H1 (cell line): Measurements from ENCODE around the gene SEC22C. TPM values are rescaled to one million over a fixed set of nuclear protein-coding genes. Genes with fewer than 3 reads are reported as not detected.

Source experiments
- CTCF ChIA-PET: fragments of 300-600 bp; sonication (Branson Sonifier 250); formaldehyde crosslinking; loops from one replicate; lab custom pipeline; 2021; ENCODE audit not compliant: partially characterized antibody; lab: Charles Lee
- POLR2A ChIA-PET: fragments of 300-600 bp; sonication (Branson Sonifier 250); formaldehyde crosslinking; loops from one replicate; lab custom pipeline; 2021; ENCODE audit warnings: inconsistent platforms; ENCODE audit not compliant: partially characterized antibody; lab: Charles Lee
- DNase-seq, 2 experiments: peaks; one replicate each; pipeline versions ENCODE4 v3.0.0 to v3.0.0-alpha.2; 2010 to 2022; ENCODE audit warnings: low spot score in 2 of 2, low read depth in 1 of 2, mixed read lengths in 1 of 2
- FAIRE-seq: peaks from 2 replicates; lab custom pipeline; 2011; peaks lifted over from hg19 to GRCh38; lab: Jason Lieb, UNC
- H2AFZ ChIP-seq: 2 replicates; pipeline ENCODE4 v1.8.1; 2012; ENCODE audit warnings: low read length, inconsistent platforms
- H2AK5ac ChIP-seq: 2 replicates; pipeline ENCODE4 v1.6.1; 2013; ENCODE audit warnings: low read depth, low read length
- H2BK120ac ChIP-seq: replicated peaks from 2 replicates; pipeline ENCODE3; 2013; ENCODE audit warnings: low read depth, low read length, inconsistent platforms
- H2BK12ac ChIP-seq: 2 replicates; pipeline ENCODE4 v1.6.1; 2013; ENCODE audit warnings: low read depth, low read length
- H2BK15ac ChIP-seq: 2 replicates; pipeline ENCODE4 v1.6.1; 2013; ENCODE audit warnings: low read length
- H2BK20ac ChIP-seq: 2 replicates; pipeline ENCODE4 v1.6.1; 2013; ENCODE audit warnings: low read length
- H2BK5ac ChIP-seq: 2 replicates; pipeline ENCODE4 v1.6.1; 2013; ENCODE audit warnings: low read depth, low read length
- H3K14ac ChIP-seq: 2 replicates; pipeline ENCODE4 v1.6.1; 2013; ENCODE audit warnings: inconsistent platforms; ENCODE audit not compliant: insufficient read length
- H3K18ac ChIP-seq: 2 replicates; pipeline ENCODE4 v1.6.1; 2013; ENCODE audit warnings: low read length; ENCODE audit errors: extremely low read depth
- H3K23ac ChIP-seq: 2 replicates; pipeline ENCODE4 v1.6.1; 2013; ENCODE audit warnings: inconsistent platforms; ENCODE audit not compliant: insufficient read length
- H3K23me2 ChIP-seq: 2 replicates; pipeline ENCODE4 v1.6.1; 2013; ENCODE audit warnings: low read depth, low read length
- H3K27ac ChIP-seq: 2 replicates; pipeline ENCODE4 v1.6.1; 2011; ENCODE audit warnings: low read depth, low read length, inconsistent platforms
- H3K27me3 ChIP-seq, 4 experiments: replicated peaks in 1 of 4; 1 replicate in 1 of 4; 2 replicates in 3 of 4; pipeline versions ENCODE4 v1.6.1 to v1.8.1; 2011 to 2013; ENCODE audit warnings: low read length in 3 of 4, mild to moderate bottlenecking in 3 of 4, inconsistent platforms in 2 of 4, mixed read lengths in 2 of 4, moderate library complexity in 1 of 4; ENCODE audit not compliant: control insufficient read depth in 3 of 4, insufficient read depth in 3 of 4; ENCODE audit errors: extremely low read depth in 1 of 4
- H3K36me3 ChIP-seq, 4 experiments: 2 replicates each; pipeline versions ENCODE4 v1.6.1 to v1.8.1; 2011 to 2013; ENCODE audit warnings: mild to moderate bottlenecking in 4 of 4, low read length in 3 of 4, moderate library complexity in 2 of 4, control low read depth in 1 of 4, inconsistent platforms in 1 of 4; ENCODE audit not compliant: insufficient read depth in 4 of 4, control insufficient read depth in 2 of 4
- H3K4ac ChIP-seq: replicated peaks from 2 replicates; pipeline ENCODE3; 2013; ENCODE audit warnings: low read length, low read depth, mixed read lengths, inconsistent platforms; ENCODE audit not compliant: insufficient read length
- H3K4me1 ChIP-seq, 4 experiments: replicated peaks in 1 of 4; 1 replicate in 1 of 4; 2 replicates in 3 of 4; pipeline versions ENCODE4 v1.6.1 to v1.8.1; 2011 to 2013; ENCODE audit warnings: low read length in 3 of 4, inconsistent platforms in 2 of 4, mixed read lengths in 1 of 4; ENCODE audit not compliant: insufficient read depth in 4 of 4, control insufficient read depth in 3 of 4
- H3K4me2 ChIP-seq, 2 experiments: 2 replicates each; pipeline versions ENCODE4 v1.6.1 to v1.8.1; 2011 to 2013; ENCODE audit warnings: low read depth in 2 of 2, low read length in 2 of 2, control low read depth in 1 of 2, inconsistent platforms in 1 of 2, mild to moderate bottlenecking in 1 of 2; ENCODE audit not compliant: insufficient read depth in 1 of 2
- H3K4me3 ChIP-seq, 4 experiments: fragments of 200-600, 300-600 bp in 1 of 4; sonication (generic), shearing (Covaris generic), sonication (Bioruptor Twin) in 1 of 4; 2 replicates each; pipeline versions ENCODE4 v1.5.1 to v1.8.1; 2011 to 2016; ENCODE audit warnings: low read length in 4 of 4, low read depth in 3 of 4, control low read depth in 2 of 4, inconsistent platforms in 2 of 4, mild to moderate bottlenecking in 2 of 4, mixed read lengths in 1 of 4, moderate library complexity in 1 of 4; ENCODE audit not compliant: insufficient read depth in 2 of 4; ENCODE audit errors: extremely low read depth in 1 of 4
- H3K56ac ChIP-seq: replicated peaks from 2 replicates; pipeline ENCODE3; 2013; ENCODE audit warnings: low read depth, mild to moderate bottlenecking, mixed read lengths, low read length, inconsistent platforms; ENCODE audit not compliant: insufficient read length
- H3K79me1 ChIP-seq: 2 replicates; pipeline ENCODE4 v1.6.1; 2013; ENCODE audit warnings: low read depth, low read length, control low read depth
- H3K79me2 ChIP-seq, 2 experiments: 2 replicates each; pipeline versions ENCODE4 v1.6.1 to v1.8.1; 2012 to 2013; ENCODE audit warnings: low read length in 2 of 2, mild to moderate bottlenecking in 2 of 2, inconsistent platforms in 1 of 2; ENCODE audit not compliant: insufficient read depth in 2 of 2, control insufficient read depth in 1 of 2
- H3K9ac ChIP-seq, 4 experiments: replicated peaks in 1 of 4; 1 replicate in 1 of 4; 2 replicates in 3 of 4; pipeline versions ENCODE4 v1.6.1 to v1.8.1; 2011 to 2013; ENCODE audit warnings: low read depth in 3 of 4, low read length in 3 of 4, control low read depth in 2 of 4, mild to moderate bottlenecking in 2 of 4, moderate library complexity in 2 of 4, inconsistent platforms in 1 of 4; ENCODE audit errors: extremely low read depth in 1 of 4
- H3K9me3 ChIP-seq, 2 experiments: 2 replicates each; pipeline versions ENCODE4 v1.6.1 to v1.8.1; 2012 to 2013; ENCODE audit warnings: mild to moderate bottlenecking in 2 of 2, moderate library complexity in 2 of 2, control low read depth in 1 of 2, inconsistent platforms in 1 of 2, low read depth in 1 of 2, low read length in 1 of 2, mixed read lengths in 1 of 2; ENCODE audit not compliant: insufficient read depth in 2 of 2
- H4K20me1 ChIP-seq, 2 experiments: replicated peaks in 1 of 2; 2 replicates each; pipeline versions ENCODE3 to v1.8.1; 2011 to 2013; ENCODE audit warnings: inconsistent platforms in 2 of 2, low read length in 2 of 2, mild to moderate bottlenecking in 1 of 2; ENCODE audit not compliant: insufficient read depth in 2 of 2, control insufficient read depth in 1 of 2
- H4K5ac ChIP-seq: 2 replicates; pipeline ENCODE4 v1.6.1; 2013; ENCODE audit warnings: low read length, low read depth, mixed read lengths, inconsistent platforms; ENCODE audit not compliant: insufficient read length
- H4K8ac ChIP-seq: 2 replicates; pipeline ENCODE4 v1.8.0; 2013; ENCODE audit warnings: mild to moderate bottlenecking, moderate library complexity, low read length, inconsistent platforms; ENCODE audit not compliant: insufficient read depth; ENCODE audit errors: extremely low read depth
- H4K91ac ChIP-seq: replicated peaks from 2 replicates; pipeline ENCODE3; 2013; ENCODE audit warnings: low read length, mixed read lengths, inconsistent platforms; ENCODE audit not compliant: insufficient read length
- CEBPB ChIP-seq: IDR thresholded peaks from 2 replicates; pipeline ENCODE4 v1.6.1; 2012; ENCODE audit warnings: low read depth, low read length
- E2F6 ChIP-seq: IDR thresholded peaks from 2 replicates; pipeline ENCODE4 v1.6.1; 2012; ENCODE audit warnings: inconsistent platforms
- EZH2 ChIP-seq: fragments of 200-600 bp; sonication (generic); IDR thresholded peaks from 2 replicates; pipeline ENCODE4 v1.7.1; 2012; ENCODE audit warnings: low read depth, mild to moderate bottlenecking, moderate library complexity, low read length, inconsistent platforms; ENCODE audit not compliant: severe bottlenecking
- JUN ChIP-seq: IDR thresholded peaks from 2 replicates; pipeline ENCODE4 v1.6.1; 2011; ENCODE audit warnings: low read depth, mild to moderate bottlenecking, improper control_type of control experiment, low read length
- JUND ChIP-seq: IDR thresholded peaks from 2 replicates; pipeline ENCODE4 v1.6.1; 2011; ENCODE audit warnings: mild to moderate bottlenecking, improper control_type of control experiment, low read length
- KDM4A ChIP-seq: IDR thresholded peaks from one replicate; pipeline ENCODE4 v1.7.1; 2012; ENCODE audit warnings: low read depth, mild to moderate bottlenecking, moderate library complexity, low read length, inconsistent platforms; ENCODE audit not compliant: severe bottlenecking
- MAX ChIP-seq: IDR thresholded peaks from 2 replicates; pipeline ENCODE4 v1.6.1; 2012; ENCODE audit warnings: inconsistent platforms
- RAD21 ChIP-seq, 2 experiments: IDR thresholded peaks in 1 of 2; conservative IDR thresholded peaks in 1 of 2; 2 replicates each; pipeline ENCODE4 v1.6.1; 2011; ENCODE audit warnings: low read depth in 2 of 2, low read length in 2 of 2, improper control_type of control experiment in 1 of 2, inconsistent platforms in 1 of 2, mild to moderate bottlenecking in 1 of 2, moderate library complexity in 1 of 2
- TAF1 ChIP-seq: IDR thresholded peaks from 2 replicates; pipeline ENCODE4 v1.6.1; 2011; ENCODE audit warnings: mild to moderate bottlenecking, low read depth, low read length
- TCF12 ChIP-seq: IDR thresholded peaks from 2 replicates; pipeline ENCODE4 v1.6.1; 2011; ENCODE audit warnings: low read depth, mild to moderate bottlenecking, low read length
- USF2 ChIP-seq: IDR thresholded peaks from 2 replicates; pipeline ENCODE4 v1.6.1; 2011; ENCODE audit warnings: low read length, improper control_type of control experiment
- WGBS, 2 experiments: shearing (Covaris generic) in 1 of 2; methylation state at CpG; one replicate each; pipeline versions ENCODE4 v1.1.6 to v1.1.7; 2013 to 2015; ENCODE audit warnings: low lambda C conversion rate in 2 of 2, mixed read lengths in 2 of 2, inconsistent platforms in 1 of 2, low coverage in 1 of 2, missing lambda C conversion rate in 1 of 2; ENCODE audit not compliant: insufficient replicate concordance in 2 of 2, insufficient coverage in 1 of 2, insufficient read length in 1 of 2; ENCODE audit errors: extremely low coverage in 1 of 2, missing lambda C conversion rate in 1 of 2; 5-methylcytosine and 5-hydroxymethylcytosine counted together
- polyA plus RNA-seq, 7 experiments: library from polyadenylated mRNA; depleted of rRNA in 3 of 7; stranded (reverse) in 5 of 7; unstranded in 2 of 7; fragments of >200 nt in 5 of 7; fragments of 200-250 nt in 2 of 7; gene quantifications; 1 replicate in 5 of 7; 2 replicates in 1 of 7; 4 replicates in 1 of 7; pipeline versions ENCODE4 v1.2.1 to v1.2.3, GENCODE V29; 2011 to 2013; ENCODE audit warnings: missing spikeins in 2 of 7, mixed read lengths in 2 of 7
- total RNA-seq: library from RNA; stranded (reverse); fragmentation: NEBNext Ultra II Directional; extraction: Animal tissue kit (Norgen Biotek cat#: 25700); gene quantifications from 2 replicates; pipeline ENCODE4 v1.2.1, GENCODE V29; 2021

SEC22C gene
- total and polyA plus RNA-seq, 2 of the 8 experiments (the other 6 are each of a cell fraction or from before 2014, with no cell fraction given) = 23.4 to 38.3 TPM

- Histone ChIP-seq H3K27ac (no peak overlapping the region), H2AFZ (no peak overlapping the region), H2BK120ac (no peak overlapping the region), H3K36me3 (no peaks in the 10 kb centered on the region; a peak in 1 of 8 replicates), H3K27me3 (peaks cover 0 to 23% (median 17%) of the 10 kb centered on the region in 4 experiments; a peak in 5 of 7 replicates), H3K79me2 (no peaks in the 10 kb centered on the region), H2BK12ac (no peak overlapping the region), H2AK5ac (no peak overlapping the region), H4K8ac (no peak overlapping the region), H3K4ac (no peak overlapping the region), H2BK15ac (no peak overlapping the region), H3K79me1 (no peaks in the 10 kb centered on the region), H4K5ac (no peak overlapping the region), H4K91ac (no peak overlapping the region), H2BK20ac (no peak overlapping the region), H3K9me3 (no peaks in the 10 kb centered on the region), H4K20me1 (peaks cover 0 to 4% of the 10 kb centered on the region in 2 experiments), H3K23ac (no peak overlapping the region), H3K4me2 (no peak overlapping the region), H3K18ac (no peak overlapping the region; the same call in 1 of the 2 replicates), H3K9ac (no peak overlapping the region), H3K4me1 (peaks cover 0 to 12% (median 2%) of the 10 kb centered on the region in 4 experiments; a peak in 3 of 7 replicates), H3K23me2 (peaks cover 19% of the 10 kb centered on the region), H3K56ac (no peak overlapping the region), H3K4me3 (no peak overlapping the region), H2BK5ac (no peak overlapping the region), H3K14ac (no peak overlapping the region)
- peak in 1 of 2 experiments; percentile 29 for DNase-seq
- ChIA-PET CTCF (interaction anchor here (1.2 to 1.8 kb wide), 3 partner anchors 30 to 258 kb away, joined by 3 to 7 read pairs (median 7); no protein-coding TSS in a partner anchor), POLR2A (interaction anchor here (0.9 to 1.1 kb wide), 3 partner anchors 17 to 77 kb away, joined by 3 to 4 read pairs (median 4); no protein-coding TSS in a partner anchor)
- no peak for FAIRE-seq
- WGBS, 2 experiments = 84% methylated on average over 4 of the region's 4 CpGs; no CpG with 5 or more reads in 1 of the 2 experiments
- TF ChIP-seq JUN (no peak), RAD21 (IDR thresholded peaks at IDR 0.05 in 1 of 2, conservative IDR thresholded peaks at IDR 0.05 in 1 of 2; ENCODE audit: low read depth in 2 of 2, low read length in 2 of 2) (no peak), MAX (no peak), E2F6 (no peak), TAF1 (no peak), JUND (no peak), USF2 (no peak), CEBPB (no peak), KDM4A (no peak), EZH2 (no peak), TCF12 (no peak)
Measured at GRCh38 chr3:42505849-42506410, 75.8 kb downstream of the SEC22C start.
